GM18499 (cell line): ENCODE measurements around the gene LIPH.

Experiments
- ATAC-seq: cut with Tn5 transposase; IDR thresholded peaks from one replicate; pipeline ENCODE4 v1.9.1; 2021; ENCODE audit warnings: moderate number of reproducible peaks; ENCODE audit not compliant: insufficient read depth, unreplicated experiment

Gene LIPH

DNA sequence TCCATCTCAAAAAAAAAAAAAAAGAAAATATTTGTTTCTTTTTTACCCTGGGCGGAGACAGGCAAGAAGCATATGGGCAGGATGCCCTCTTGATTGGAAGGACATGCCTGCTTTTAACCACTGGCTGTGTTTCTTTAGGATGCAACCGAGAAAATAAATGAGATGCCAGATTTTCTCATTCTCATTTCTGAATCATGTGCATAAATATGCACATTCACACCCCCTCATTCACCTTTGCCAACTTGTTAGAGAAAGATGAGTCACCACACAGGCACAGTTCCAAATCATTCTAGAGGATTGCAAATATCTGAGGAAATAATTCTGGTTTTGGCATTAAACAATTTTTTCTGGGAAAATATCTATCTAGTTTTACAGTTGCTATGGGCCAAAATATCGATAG lies 3.3 kb downstream of the LIPH start:
- ATAC-seq: no peak

DNA sequence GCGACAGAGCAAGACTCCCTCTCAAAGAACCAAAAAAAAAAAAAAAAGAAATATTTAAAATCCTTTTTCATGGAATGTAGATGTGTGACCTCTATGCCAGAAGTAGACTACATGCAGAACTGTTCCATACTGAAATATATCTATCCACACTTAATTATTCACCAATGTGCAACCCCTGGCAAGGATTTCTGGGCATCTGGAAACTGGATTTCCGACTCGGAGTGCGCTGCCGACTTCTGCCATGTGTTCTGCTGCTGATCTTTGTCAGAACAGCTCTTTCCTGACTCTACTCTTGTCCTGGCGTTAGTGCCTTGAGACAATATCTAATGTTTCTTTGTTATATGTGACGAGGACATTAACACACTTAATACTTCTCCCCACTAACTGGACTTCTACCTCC lies 11.7 kb downstream of the LIPH start:
- ATAC-seq: no peak

DNA sequence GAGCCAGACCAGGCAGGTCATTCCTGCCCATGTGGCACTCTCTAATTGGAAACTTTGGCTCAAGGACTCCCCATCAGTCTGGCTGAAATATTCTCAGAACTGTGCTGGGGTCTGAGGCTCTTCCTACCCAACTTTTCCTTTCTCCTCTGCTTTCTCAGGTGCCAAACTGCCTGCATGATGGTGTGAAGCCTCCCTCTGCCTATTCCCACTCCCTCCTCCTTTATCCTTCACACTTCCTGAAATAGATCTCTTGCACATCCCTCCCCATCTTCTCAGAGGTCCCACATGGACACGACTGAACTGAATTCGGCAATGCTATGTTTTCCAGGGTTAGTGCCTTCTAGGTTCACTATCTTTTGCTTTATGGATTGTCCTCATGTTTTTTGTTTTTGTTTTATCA lies 12.5 kb downstream of the LIPH start:
- no peak for ATAC-seq

DNA sequence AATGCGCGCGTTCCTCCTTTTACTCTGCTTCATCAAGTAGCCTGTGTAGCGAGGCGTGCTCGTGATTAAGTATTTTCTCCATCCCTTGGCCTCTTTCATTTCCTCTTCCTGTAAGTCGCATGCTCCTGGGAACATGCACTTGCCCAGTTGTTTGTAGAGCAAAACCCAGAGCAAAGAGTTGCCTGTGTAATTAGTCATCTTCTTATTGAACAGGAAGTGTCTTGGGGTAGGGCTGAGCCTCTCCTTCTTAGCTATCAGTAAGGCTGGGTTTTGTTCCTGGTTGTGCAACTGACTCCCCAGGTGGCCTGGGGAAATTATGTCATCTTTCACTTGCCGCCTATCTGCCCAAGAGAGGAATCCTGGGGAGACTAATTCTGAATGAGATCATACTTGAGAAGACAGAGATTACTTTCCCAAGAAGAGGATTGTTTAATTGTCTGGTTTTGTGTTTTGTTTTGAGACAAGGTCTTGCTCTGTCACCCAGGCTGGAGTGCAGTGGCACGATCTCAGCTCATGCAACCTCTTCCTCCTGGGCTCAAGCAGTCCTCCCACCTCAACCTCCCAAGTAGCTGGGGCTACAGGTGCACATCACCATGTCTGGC lies 14.9 kb downstream of the LIPH start:
- ATAC-seq: peak; percentile 95

DNA sequence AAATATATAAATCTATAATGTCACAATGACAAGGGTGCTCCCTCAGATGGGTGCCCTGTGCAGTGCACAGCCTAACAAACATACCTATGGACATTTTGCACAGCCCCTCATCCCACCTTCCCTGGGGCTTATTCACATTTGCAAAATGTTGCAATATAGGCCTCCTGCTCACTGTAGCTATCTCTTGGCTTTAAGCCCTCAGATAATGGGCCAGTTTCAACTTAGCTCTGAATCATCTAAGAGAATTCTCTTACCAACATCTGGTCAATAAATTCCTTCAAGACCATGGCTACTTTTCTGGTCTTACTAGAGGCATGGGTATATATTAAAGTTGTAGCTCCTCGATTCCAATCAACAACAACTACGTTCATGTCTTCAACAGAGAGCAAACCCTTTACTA lies 17.9 kb downstream of the LIPH start:
- no peak for ATAC-seq

DNA sequence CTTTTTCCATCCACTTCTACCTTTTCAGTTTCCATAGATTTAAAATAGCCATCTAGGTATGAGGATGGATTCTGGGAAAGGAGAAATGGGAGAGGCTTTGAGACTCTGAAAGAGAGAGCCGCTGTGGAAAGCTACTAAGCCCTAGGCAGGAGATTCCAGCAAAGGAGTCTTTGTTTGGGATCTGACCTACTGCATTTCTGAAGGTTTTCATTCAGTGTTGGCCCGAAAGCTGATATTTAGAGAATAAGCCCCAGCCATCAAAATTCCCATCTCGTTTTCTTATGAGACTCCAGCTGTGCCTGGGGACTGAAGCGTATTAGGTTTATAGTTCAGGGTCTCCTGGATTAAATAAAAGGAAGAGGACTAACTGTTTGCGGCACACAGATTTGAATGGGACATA lies 19.5 kb downstream of the LIPH start:
- no peak for ATAC-seq

DNA sequence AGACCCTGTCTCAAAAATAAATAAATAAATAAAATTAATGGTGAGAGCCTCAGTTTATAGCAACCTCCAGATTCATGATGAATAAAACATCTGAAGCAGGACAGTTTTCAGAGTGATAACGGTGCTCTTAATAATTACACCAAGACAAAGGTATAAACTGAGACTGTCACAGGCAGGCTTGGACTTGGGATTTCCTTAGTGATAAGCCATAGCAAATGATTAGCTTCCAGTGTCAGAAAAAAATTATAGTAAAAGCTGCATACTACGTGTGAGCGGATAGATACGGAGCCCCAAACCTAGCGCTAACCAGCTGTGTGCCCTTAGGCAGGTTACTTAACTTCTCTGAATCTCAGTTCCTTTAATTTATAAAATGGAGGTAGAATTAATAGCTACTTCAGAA lies 21.5 kb downstream of the LIPH start:
- no peak for ATAC-seq

DNA sequence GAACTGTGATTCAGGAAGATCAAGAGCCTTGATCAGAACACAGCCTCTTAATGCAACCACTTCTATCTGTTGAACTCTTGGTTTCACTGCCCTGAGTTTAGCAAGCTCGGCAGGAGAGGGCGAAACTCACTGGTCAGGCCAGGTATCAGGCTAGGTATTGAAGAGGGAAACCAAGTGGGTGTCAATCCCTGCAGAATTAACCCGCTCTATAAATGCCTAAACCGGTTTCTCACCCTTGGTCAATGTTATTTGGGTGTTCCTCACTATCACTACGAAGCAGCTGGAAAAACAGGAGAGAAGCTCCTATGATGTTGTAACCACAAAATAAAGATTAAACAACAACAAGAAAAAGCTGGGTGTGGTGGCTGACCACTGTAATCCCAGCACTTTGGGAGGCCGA lies 23.9 kb downstream of the LIPH start:
- ATAC-seq: no peak

DNA sequence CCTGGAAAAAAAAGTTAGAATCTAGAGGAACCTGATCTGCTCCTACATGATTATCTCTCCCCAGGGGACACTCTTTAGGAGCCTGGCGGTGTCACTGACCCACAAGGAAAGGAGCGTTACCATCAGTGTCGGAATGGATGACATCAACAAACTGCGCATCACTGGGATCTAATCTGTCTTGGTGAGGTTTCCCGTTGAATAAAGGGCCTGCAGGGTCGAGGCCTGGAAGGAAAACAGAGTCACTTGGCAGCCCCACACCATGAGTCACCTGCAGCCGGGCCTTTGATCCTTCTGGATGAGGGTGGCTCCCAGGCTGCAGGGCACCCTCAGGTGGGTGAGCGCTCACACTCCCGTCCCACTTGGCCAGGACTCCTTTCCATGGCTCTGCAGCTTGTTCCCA lies 25.0 kb downstream of the LIPH start:
- no peak for ATAC-seq

DNA sequence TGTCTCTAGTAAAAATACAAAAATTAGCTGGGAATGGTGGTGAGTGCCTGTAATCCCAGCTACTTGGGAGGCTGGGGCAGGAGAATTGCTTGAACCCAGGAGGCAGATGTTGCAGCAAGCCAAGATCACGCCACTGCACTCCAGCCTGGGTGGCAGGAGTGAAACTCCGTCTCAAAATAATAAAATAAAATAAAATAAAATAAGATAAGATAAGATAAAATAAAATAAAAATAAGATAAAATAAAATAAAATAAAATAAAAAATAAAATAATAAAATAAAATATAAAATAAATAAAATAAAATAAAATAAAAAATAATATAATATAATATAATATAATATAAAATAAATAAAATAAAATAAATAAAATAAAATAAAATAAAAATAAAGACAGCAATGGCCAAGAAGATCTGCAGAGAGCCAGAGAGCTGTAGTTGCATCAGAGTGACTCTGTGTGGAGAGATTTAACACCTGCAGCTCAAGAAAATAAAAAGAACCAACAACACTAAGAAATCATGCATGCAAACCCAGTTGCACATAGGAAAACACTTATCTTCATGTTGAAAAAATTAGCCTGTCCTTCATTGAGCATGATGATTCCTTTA lies 25.9 kb downstream of the LIPH start:
- ATAC-seq: no peak

DNA sequence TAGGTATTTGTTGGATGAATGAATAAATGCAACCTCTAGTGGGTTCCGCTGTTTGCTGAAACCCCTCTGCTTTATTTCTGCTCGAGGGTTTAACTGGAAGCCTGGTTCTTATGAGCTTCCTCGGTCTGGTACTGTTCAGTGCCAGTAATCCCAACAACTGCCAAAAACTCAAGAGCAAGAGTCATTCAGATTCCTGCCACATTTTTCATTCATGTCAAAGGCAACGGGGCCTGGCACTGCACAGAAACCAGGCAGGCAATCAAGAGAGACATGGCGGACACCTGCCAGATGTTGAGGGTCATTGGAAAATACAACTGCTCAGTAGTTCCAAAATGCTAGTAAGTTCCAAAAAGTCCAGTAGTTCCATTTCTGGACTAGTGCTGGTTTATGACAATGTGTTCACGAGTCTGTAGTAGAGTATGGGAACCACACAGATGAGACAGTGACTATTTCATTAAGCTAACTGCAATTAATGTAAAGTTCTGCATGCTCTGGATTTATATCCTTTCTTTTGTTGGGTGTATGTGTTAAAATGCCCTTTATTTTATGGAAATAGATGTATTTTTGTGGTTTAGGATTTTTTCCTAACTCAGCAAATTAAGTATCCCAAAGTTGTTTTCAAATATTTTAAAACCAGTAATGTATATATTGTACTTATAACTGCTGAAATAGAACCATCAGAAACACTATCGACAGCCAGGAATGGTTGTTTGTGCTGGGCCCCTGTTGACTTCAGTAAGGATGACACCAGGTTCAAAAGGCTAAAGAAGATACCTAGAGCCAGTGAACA lies 30.8 kb downstream of the LIPH start:
- no peak for ATAC-seq

DNA sequence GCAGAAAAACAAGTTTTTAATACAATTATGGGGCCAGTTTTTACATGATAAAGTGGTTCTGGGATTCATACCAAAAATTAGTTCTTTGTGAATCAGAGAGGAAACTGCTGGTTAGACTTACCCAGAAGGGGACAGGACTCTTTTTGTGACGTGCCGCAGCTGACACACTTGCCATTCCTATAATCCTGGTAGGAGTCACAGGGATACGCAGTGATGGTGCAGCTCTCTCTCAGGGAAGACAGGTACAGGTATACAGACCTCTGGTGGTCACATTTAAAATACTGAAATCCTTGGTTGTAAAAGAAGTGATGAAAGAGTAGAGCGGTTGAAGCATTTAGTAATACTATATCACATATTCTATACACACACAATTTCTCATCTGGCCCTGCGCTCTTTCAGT lies 33.4 kb downstream of the LIPH start:
- ATAC-seq: no peak

DNA sequence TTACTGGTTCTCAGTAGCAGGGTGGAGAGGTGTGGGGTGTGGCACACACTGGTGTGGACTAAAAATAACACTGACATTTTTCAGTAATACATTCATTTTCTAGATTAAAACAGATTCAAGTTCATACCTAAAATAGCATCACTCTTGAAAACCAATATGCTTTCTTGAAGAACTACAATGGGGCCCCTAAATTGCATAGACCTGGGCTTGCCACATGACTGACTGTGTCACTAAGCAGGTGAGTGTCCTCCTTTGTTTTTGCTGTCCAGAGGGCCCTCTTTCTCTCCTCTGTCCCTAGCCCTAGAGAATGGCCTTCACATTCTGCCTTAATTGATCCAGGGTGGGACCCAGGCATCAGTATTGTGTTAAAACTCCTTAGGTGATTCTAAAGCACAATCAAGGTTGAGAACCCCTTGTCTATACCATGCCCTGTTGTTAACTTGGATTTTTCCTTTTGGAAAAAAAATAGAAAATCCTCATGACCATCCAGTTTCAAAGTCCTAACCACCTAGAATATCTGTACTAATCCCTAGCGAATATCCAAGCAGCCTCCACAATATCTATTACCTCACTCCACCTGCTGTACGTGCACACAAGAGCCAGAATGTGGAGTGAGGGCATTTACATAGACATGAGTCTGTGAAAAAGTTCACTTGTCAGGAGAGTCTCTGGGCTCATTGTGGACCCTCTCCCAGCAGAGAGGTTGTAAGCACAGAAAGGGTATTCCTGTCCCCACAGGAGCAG lies 34.8 kb downstream of the LIPH start:
- no peak for ATAC-seq

DNA sequence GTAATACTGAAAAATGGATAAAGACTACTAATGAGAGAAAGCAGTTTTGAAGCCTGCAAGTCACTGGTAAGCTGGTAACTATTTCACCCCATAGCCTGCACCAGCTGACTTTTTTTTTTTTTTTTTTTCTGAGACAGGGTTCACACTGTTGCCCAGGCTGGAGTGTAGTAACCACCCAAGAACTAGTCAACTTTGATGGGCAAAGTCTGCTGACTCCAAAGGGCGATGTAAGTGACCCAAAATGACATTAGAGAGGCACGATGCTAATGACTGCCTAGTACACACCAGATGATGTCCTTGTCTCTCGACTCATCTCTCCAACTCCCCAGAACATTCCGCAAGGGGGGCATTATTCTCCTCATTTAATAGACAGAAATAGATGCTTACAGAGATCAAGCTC lies 40.7 kb downstream of the LIPH start:
- ATAC-seq: no peak

DNA sequence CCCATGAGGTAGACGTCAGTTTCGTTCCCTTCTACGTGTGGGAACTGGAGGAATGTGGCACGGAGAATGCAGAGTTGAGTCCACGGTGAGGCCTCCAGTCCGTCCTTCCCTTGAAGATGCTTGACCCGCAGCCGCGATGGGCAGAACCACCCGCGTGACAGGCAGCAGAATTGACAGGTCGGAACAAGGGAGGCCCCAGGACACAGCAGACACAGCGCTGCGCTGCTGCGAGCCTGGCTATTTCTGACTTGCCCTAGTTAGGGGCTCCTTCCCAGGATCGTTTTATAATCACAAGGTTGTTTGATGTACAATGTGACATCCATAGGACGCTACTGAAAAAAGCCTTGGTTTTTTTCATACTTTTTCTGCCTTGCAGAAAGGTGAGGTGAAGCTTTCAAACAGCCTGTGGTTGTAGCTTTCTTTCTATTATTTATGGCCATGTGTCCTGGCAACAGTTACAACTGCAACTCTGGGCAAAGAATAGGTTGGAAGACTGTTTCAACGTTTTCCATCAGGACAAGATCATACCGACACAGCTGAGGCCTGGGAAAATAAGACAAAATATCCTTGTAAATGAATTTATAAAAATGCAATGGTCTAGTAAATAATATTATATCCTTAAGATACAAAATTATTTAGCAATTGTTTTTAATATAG lies 43.9 kb downstream of the LIPH start:
- ATAC-seq: no peak

DNA sequence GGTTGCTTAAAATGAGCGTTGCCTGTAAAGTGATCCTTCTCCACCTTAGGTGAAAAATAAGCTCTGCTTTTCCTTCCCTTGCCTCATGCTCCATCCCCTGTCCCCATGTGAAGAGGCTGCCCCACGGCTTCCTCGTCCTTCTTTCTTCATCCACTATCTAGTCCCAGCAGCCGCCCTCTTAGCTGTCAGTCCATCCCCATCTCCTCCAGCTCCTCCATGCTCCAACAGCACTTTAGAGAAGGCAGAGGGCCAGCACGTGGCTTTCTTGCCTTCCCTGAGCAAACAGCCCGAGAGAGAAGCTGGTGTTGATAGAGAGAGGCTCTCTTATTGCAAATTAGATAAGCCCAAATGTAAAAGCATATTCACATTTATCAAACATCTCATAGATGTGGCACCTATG lies 44.5 kb downstream of the LIPH start:
- no peak for ATAC-seq

DNA sequence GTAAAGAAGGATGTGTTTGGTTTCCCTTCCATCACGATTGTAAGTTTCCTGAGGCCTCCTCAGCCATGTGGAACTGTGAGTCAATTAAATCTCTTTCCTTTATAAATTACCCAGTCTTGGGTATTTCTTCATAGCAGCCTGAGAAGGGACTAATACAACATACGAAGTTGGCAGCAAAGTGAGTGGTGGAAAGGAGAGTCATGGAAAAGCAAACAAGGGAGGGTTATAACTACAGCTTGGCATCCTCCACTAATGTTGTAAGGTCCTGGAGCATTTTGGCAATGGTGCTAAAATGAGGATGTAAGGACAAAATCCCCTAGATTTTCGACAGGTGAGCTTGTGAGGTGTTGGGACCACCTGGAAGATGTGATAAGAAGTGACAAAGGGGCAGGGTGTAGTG lies 47.8 kb downstream of the LIPH start:
- ATAC-seq: no peak

DNA sequence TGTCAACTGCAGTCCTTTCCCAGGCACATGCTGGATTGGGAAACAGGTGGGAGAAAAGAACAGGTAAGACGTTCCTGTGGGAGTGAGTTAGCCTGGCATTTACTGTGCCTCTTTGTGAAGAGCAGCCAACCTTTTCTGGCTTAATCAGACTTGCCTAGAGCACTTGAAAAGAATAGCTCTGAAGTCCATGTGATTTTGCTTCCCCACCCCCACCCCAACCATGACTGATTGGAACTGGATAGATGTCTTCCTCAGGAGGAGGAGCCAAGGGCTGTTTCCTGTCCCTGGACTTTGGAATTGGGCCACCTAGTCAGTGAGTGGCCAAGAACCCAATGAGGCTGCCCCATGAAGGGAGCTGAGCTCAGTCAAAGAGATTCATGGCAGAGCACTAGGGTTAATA lies 48.9 kb downstream of the LIPH start:
- no peak for ATAC-seq

DNA sequence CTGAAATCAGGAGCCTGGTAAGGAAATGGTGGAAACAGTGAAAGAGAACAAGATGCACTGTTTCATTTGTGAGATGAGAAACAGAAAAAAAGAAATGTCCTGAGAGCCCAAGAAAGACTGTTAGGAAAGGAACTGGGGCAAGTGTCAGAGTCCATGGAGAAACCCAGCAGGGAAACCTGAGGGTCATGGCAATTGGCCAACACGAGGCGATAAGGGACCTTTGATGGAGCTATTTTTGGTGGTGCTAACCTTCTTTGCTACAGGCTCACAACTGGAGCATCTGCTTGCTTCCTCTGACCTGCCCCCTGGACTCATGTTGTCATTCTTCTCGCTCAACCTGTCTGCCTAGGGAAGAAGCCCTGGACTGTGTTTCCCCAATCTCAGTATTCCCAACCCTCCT lies 49.4 kb downstream of the LIPH start:
- no peak for ATAC-seq

DNA sequence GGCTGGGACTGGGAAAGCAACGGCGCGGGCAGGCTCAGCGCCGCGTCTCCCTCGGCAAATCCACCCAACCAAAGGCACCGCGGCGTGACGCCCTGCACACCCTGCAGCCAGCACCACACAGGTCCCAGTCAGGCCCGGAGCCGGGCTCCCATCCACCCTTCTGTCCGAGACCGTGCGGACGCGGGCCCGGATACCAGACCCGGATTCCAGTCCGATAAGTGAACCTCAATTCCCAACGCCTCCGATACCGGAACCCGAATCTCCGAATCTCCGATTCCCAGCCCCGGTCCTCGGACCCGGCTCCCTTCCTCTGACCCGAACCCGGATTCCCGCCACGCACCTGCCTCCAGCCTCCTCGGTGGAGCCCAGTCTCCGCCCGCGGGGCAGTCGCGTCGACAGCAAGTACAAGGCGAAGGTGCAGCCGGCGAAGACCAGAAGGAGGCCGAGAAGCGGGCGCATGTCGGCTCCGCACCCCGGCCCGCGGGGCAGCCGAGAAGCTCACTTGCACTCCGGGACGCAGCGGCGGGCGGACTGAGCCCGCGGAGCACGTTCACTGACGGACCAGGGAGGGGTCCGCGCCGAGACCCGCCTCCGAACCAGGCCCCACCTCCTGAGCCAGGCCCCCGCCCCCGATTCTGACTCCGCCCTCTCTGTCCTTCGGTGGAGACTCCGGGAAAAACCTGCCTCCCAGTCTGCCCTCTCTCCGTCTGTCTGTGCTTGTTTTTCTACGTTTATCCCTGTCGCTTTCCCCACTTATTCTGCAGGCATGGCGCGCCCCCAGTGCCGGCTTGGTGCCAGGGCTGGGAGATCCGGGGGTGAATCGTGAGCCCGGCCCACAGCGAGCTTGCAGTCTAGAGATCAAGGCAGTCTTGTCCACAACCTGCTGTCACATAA lies 53.6 kb downstream of the LIPH start, which contains the start of gene TMEM41A:
Gene TMEM41A, minus strand, starts transcription at position 533 of the 894 bp plus-strand sequence. Its CDS starts 74 bp downstream, at position 459.
- peak; percentile 84 for ATAC-seq
